GM18868 (cell line): ENCODE data around the gene MGP.

Experiments
- ATAC-seq: cut with Tn5 transposase; IDR thresholded peaks from one replicate; pipeline ENCODE4 v1.9.1; 2021; ENCODE audit warnings: mild to moderate bottlenecking, moderate library complexity; ENCODE audit not compliant: unreplicated experiment

The MGP gene

GRCh38 chr12:14903386-14904098 lies 17.9 kb upstream of the MGP start:
- ATAC-seq = peak; percentile 69

DNA sequence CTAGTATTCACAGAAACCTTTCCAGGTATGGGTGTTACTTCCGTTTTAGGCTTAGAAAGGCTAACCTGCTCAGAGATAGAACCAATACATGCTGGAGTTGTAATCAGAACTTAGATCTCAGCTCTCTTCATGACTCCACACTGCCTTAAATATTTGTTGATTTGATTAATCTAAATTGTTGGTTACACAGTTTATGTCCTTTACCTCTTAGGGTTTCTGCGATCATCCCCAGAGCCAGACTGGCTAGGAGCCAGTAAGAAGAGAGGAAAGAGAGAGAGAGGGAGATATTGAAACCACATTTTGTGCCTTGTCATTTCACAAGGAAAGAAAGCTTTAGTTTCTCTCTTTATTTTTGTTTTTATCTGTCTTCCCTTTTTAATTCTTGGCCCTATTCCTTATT lies 16.8 kb upstream of the MGP start:
- no peak for ATAC-seq

GRCh38 chr12:14901228-14901562 lies 15.5 kb upstream of the MGP start:
- ATAC-seq = no peak

- no peak for ATAC-seq
These were observed 15.0 kb upstream of the MGP start for GRCh38 chr12:14900521-14901227.

GRCh38 chr12:14896521-14897169 lies 11.0 kb upstream of the MGP start:
- ATAC-seq = no peak

DNA sequence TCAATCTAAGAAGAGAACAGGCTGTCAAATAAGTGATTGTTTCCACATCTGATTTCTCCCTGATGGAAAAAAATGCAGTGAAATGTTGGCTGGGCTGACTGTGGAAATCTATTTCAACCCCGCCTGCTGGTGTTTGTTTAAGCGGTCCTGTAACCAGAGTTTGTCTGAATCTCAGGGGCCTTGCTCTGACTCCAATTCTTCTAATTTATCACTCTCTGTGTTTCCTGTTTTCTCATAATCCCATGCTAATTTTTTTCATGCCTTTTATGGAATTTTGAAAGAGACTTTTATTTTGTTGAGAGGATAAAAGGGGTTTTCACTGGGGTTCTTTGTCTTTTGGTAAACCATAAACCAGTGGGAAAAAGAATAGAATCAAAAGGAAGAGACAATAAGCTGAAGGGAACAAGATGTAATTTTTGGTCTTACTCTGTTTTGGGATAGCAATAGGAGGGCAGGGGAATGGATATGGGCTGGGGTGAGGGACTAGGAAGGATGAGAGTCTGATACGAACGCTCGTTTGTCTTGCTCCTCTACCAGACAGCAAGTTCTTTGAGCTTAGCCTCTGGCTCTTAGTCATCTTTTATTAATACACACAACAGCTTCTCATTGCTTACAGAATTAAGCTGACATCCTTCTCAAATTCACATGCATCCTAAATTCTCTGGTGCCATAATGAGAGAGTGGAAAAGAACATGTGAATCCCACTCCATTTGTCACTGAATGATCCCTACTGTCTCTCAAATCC lies 8.0 kb upstream of the MGP start:
- no peak for ATAC-seq

- no peak for ATAC-seq
These were observed 7.3 kb upstream of the MGP start for GRCh38 chr12:14892726-14893505.

- no peak for ATAC-seq
These were observed 5.0 kb upstream of the MGP start for GRCh38 chr12:14890701-14891100.

DNA sequence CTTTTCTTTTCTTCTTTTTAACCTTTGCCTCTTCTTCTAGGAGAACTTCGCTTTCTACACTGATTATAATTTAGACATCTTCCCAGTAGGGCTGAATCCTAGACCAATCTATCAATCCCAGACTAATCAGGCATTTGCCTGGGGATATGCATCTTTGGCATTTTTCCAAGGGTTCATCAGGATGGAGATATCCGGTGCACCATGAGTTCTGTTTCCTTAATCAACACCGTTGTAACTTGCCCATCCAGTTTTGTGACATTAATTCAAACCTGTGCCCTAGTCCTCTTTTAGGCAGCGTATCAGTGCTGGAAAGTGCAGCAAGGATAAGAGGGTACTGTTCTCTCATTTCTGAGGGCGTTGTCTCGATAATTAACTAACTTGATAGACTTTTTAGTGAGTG lies 617 bp upstream of the MGP start:
- no peak for ATAC-seq

DNA sequence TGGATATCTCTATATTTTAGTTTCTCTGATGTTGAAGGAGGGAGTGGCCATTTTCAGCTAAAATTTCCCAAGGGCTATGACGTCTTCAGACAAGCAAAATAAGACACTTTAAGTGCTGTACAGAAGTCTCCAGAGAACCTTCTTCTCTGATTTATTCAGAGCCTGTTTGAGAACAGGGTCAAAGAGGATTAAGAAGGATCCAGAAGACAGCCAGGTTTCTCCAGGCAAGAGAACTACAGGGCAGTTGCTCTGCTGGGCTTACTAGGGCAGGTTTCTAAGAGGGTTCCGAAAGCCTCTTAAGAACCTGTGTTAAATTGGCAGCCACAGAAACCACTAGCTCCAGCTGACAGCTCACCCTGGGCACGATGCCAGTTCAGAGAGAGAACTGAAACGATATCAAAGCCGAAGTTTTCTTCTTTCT lies 1.2 kb downstream of the MGP start:
- ATAC-seq = peak; percentile 99

DNA sequence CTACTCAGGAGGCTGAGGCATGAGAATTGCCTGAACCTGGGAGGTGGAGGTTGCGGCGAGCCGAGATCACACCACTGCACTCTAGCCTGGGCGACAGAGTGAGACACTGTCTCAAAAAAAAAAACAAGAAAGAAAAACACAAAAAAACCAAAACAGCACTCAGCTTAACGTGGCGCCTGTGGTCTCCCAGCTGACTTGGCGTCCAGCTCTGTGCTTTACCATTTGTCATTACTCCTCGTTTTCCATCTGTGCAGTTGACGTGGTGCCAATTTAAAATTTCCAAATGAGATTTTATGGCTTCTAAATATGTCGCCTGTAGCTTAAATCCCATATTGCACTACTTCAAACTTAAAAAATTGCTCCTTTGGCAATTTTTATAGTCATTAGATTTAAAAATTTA lies 2.0 kb downstream of the MGP start:
- no peak for ATAC-seq

DNA sequence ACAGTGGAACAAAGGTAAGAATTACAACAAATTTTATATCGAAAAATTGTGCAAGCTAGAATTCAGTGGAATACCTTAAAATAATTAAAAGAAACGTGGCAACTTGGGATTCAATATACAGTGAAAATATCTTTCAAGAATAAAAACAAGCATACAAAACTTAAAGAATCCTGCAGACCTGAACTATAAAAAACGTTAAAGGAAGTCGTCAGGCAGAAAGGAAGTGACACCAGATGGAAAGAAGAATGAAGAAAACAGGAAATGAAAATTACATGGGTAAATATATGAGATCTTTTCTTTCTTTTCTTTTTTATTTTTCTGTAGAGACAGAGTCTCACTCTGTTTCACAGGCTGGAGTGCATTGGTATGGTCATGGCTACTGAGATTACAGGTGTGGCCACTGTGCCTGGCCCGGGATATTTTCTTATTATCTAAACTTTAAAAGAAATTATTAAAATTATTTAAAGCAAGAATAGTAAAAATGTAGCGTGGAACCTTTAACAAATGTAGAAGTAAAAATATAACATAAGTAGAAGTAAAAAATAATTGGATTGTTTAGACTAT lies 4.7 kb downstream of the MGP start:
- no peak for ATAC-seq

- no peak for ATAC-seq
These were observed 6.3 kb downstream of the MGP start for GRCh38 chr12:14879222-14879933.

DNA sequence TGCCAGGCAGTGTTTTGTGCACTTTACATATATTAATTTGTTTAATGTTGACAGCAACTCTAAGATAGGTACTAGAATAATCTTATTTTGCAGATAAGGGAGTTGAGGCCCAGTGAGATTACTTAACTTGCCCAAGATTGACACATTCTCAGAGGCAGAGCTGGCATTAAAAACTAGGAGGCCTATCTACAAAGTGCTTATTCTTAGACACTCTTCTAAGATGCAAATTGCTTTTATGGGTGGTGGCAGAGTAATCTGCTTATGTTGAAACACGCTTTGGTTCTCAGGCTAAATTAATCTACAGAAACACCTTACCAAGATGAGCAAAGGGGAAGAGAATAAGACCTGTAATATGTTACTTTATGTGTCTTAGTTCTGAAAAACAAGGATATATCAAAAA lies 7.2 kb downstream of the MGP start:
- no peak for ATAC-seq

- no peak for ATAC-seq
These were observed 8.8 kb downstream of the MGP start for GRCh38 chr12:14876833-14877232.

- no peak for ATAC-seq
These were observed 10.8 kb downstream of the MGP start for GRCh38 chr12:14874882-14875281.

- ATAC-seq = no peak
These were observed 12.0 kb downstream of the MGP start for GRCh38 chr12:14873440-14874185.

GRCh38 chr12:14871886-14872285 lies 13.8 kb downstream of the MGP start:
- ATAC-seq = no peak

DNA sequence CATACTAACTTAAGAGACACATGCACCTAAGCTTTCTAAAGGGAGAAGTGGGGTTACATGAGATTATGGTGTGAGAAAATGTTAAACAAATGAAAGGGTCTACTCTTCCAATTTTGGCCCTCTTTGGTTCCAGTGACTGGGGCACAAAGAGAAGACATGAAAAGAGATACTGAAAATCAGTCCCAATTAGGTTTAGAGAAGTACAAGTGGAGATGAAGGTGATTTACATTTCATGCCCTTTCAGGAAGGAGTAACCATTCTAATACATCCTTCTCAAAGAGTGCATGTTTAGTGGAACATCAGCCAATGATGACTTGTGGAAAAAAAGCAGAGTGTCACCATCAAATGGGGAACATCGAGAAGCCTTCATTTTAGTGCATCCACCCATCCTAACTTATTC lies 14.4 kb downstream of the MGP start:
- ATAC-seq = no peak
